HepG2 (cell line): ENCODE data around the gene ELMO2. TPM values are rescaled to one million over a fixed set of nuclear protein-coding genes. Genes with fewer than 3 reads are reported as not detected.

ENCODE experiments used
- ATAC-seq: fragments of 200-7000 bp; cut with Tn5 transposase; 3 replicates; pipeline ENCODE4 v1.9.1; 2020; ENCODE audit warnings: mild to moderate bottlenecking, moderate library complexity
- BruUV-seq: library from RNA; stranded (reverse); fragments of 400-500 nt; replicated peaks from 2 replicates; lab custom pipeline; 2021; lab: Mats Ljungman, UMichigan
- CTCF ChIA-PET: fragments of 300-600 bp; formaldehyde crosslinking; extraction: SDS; loops from one replicate; lab custom pipeline; 2021; ENCODE audit warnings: low total read pairs, inconsistent platforms, low intra/inter-chr PET ratio; lab: Yijun Ruan, JAX
- POLR2A ChIA-PET: fragments of 350-600 bp; sonication (Branson Sonifier 250); formaldehyde crosslinking; loops from one replicate; lab custom pipeline; 2020; ENCODE audit warnings: antibody characterized with exemption, inconsistent platforms; lab: Yijun Ruan, JAX
- DNase-seq: peaks from one replicate; pipeline ENCODE4 v3.0.0-alpha.2; 2015; ENCODE audit warnings: low spot score
- FAIRE-seq: peaks from 3 replicates; lab custom pipeline; 2011; peaks lifted over from hg19 to GRCh38; lab: Jason Lieb, UNC
- H2AFZ ChIP-seq: one replicate; pipeline ENCODE4 v1.6.1; 2011; ENCODE audit warnings: low read length, inconsistent platforms
- H3K27ac ChIP-seq: fragments of 300-600 bp; 3 replicates; pipeline ENCODE4 v1.8.0; 2011; ENCODE audit warnings: mixed run types, mild to moderate bottlenecking, mixed read lengths, low read length, inconsistent platforms; ENCODE audit not compliant: insufficient read depth; ENCODE audit errors: extremely low read length
- H3K27me3 ChIP-seq, 2 experiments: fragments of 200-600 bp in 1 of 2; 2 replicates in 1 of 2; 3 replicates in 1 of 2; pipeline versions ENCODE4 v1.6.0 to v1.8.0; 2011; ENCODE audit warnings: low read length in 2 of 2, mild to moderate bottlenecking in 2 of 2, moderate library complexity in 2 of 2, inconsistent platforms in 1 of 2; ENCODE audit not compliant: insufficient read depth in 2 of 2, control insufficient read depth in 1 of 2
- H3K36me3 ChIP-seq, 2 experiments: fragments of 200-600 bp in 1 of 2; replicated peaks in 1 of 2; 2 replicates in 1 of 2; 3 replicates in 1 of 2; pipeline versions ENCODE4 v1.5.1 to v1.8.0; 2011; ENCODE audit warnings: low read length in 2 of 2, inconsistent platforms in 1 of 2; ENCODE audit not compliant: insufficient read depth in 2 of 2, control insufficient read depth in 1 of 2
- H3K4me1 ChIP-seq: 2 replicates; pipeline ENCODE4 v1.5.1; 2012; ENCODE audit warnings: low read length, inconsistent platforms; ENCODE audit not compliant: insufficient read depth
- H3K4me2 ChIP-seq: 2 replicates; pipeline ENCODE4 v1.6.0; 2011; ENCODE audit warnings: low read depth, low read length, inconsistent platforms
- H3K4me3 ChIP-seq, 3 experiments: fragments of 200-600 bp in 1 of 3; sonication (generic), shearing (Covaris generic) in 1 of 3; replicated peaks in 1 of 3; 2 replicates each; pipeline ENCODE4 v1.5.1; 2011 to 2016; ENCODE audit warnings: low read length in 3 of 3, inconsistent platforms in 2 of 3, low read depth in 2 of 3, mild to moderate bottlenecking in 2 of 3, control low read depth in 1 of 3, mixed read lengths in 1 of 3; ENCODE audit not compliant: insufficient read depth in 1 of 3
- H3K79me2 ChIP-seq: one replicate; pipeline ENCODE4 v1.6.1; 2011; ENCODE audit warnings: low read length, inconsistent platforms; ENCODE audit not compliant: insufficient read depth
- H3K9ac ChIP-seq: 2 replicates; pipeline ENCODE4 v1.6.0; 2011; ENCODE audit warnings: mild to moderate bottlenecking, low read depth, low read length, inconsistent platforms; ENCODE audit not compliant: insufficient read depth
- H3K9me3 ChIP-seq: 2 replicates; pipeline ENCODE4 v1.5.1; 2012; ENCODE audit warnings: mild to moderate bottlenecking, low read length
- H4K20me1 ChIP-seq: 2 replicates; pipeline ENCODE4 v1.6.0; 2011; ENCODE audit warnings: inconsistent platforms, mild to moderate bottlenecking, low read length, moderate library complexity; ENCODE audit not compliant: insufficient read depth
- AGO2 ChIP-seq: fragments of 200-400 bp; formaldehyde crosslinking; optimal IDR thresholded peaks from 2 replicates; pipeline ENCODE3; 2017; ENCODE audit warnings: mild to moderate bottlenecking, low read depth, low read length, moderate library complexity
- GLI4 ChIP-seq: sonication (generic); formaldehyde crosslinking; IDR thresholded peaks from 2 replicates; pipeline ENCODE4 v1.5.1; 2020; ENCODE audit warnings: missing genetic modification reagents, mild to moderate bottlenecking, moderate library complexity, borderline replicate concordance
- HIVEP1 ChIP-seq: sonication (generic); formaldehyde crosslinking; IDR thresholded peaks from 2 replicates; pipeline ENCODE4 v1.4.0; 2020; ENCODE audit warnings: mild to moderate bottlenecking, missing genetic modification reagents
- HMG20A ChIP-seq: IDR thresholded peaks from 2 replicates; pipeline ENCODE4 v1.6.1; 2016; ENCODE audit warnings: borderline replicate concordance
- HNRNPH1 ChIP-seq: fragments of 200-400 bp; formaldehyde crosslinking; optimal IDR thresholded peaks from 2 replicates; pipeline ENCODE3; 2017; ENCODE audit warnings: mild to moderate bottlenecking, low read depth, low read length
- JUNB ChIP-seq: sonication (generic); formaldehyde crosslinking; IDR thresholded peaks from 2 replicates; pipeline ENCODE4 v1.8.0; 2022; ENCODE audit warnings: missing genetic modification reagents, mild to moderate bottlenecking, borderline replicate concordance
- NFE2 ChIP-seq: sonication (generic); formaldehyde crosslinking; IDR thresholded peaks from 2 replicates; pipeline ENCODE4 v1.4.0; 2020; ENCODE audit warnings: missing genetic modification reagents
- NONO ChIP-seq, 2 experiments: fragments of 450-650 bp in 1 of 2; sonication (generic) in 1 of 2; formaldehyde crosslinking in 1 of 2; IDR thresholded peaks in 1 of 2; conservative IDR thresholded peaks in 1 of 2; 2 replicates each; pipeline versions ENCODE4 v1.6.1 to v1.8.0; 2017 to 2022; ENCODE audit warnings: mild to moderate bottlenecking in 1 of 2, missing genetic modification reagents in 1 of 2, moderate library complexity in 1 of 2
- NR2C2 ChIP-seq: sonication (generic); formaldehyde crosslinking; IDR thresholded peaks from 2 replicates; pipeline ENCODE4 v1.4.0; 2020; ENCODE audit warnings: missing genetic modification reagents, mild to moderate bottlenecking, moderate library complexity, borderline replicate concordance
- PHB2 ChIP-seq: fragments of 450-650 bp; IDR thresholded peaks from 2 replicates; pipeline ENCODE4 v1.6.1; 2018; ENCODE audit not compliant: partially characterized antibody
- PHF20 ChIP-seq: sonication (generic); formaldehyde crosslinking; IDR thresholded peaks from 2 replicates; pipeline ENCODE4 v1.5.0; 2020; ENCODE audit warnings: mild to moderate bottlenecking, missing genetic modification reagents
- POLR2AphosphoS5 ChIP-seq: IDR thresholded peaks from 2 replicates; pipeline ENCODE4 v1.6.1; 2012; ENCODE audit warnings: low read depth, low read length
- RBFOX2 ChIP-seq: fragments of 200-400 bp; formaldehyde crosslinking; IDR thresholded peaks from 2 replicates; pipeline ENCODE4 v1.6.1; 2017; ENCODE audit warnings: low read depth, mild to moderate bottlenecking, low read length
- SMAD1 ChIP-seq: sonication (generic); formaldehyde crosslinking; IDR thresholded peaks from 2 replicates; pipeline ENCODE4 v1.4.0; 2020; ENCODE audit warnings: missing genetic modification reagents, low read depth, mild to moderate bottlenecking, borderline replicate concordance
- ZMYM3 ChIP-seq: sonication (generic); formaldehyde crosslinking; IDR thresholded peaks from 2 replicates; pipeline ENCODE4 v1.5.1; 2020; ENCODE audit warnings: mild to moderate bottlenecking, missing genetic modification reagents
- ZNF12 ChIP-seq: sonication (generic); formaldehyde crosslinking; IDR thresholded peaks from 2 replicates; pipeline ENCODE4 v1.5.0; 2020; ENCODE audit warnings: missing genetic modification reagents
- ZNF335 ChIP-seq: sonication (generic); formaldehyde crosslinking; IDR thresholded peaks from 2 replicates; pipeline ENCODE4 v1.4.0; 2020; ENCODE audit warnings: missing genetic modification reagents
- ZNF570 ChIP-seq: sonication (generic); formaldehyde crosslinking; IDR thresholded peaks from 2 replicates; pipeline ENCODE4 v1.4.0; 2020; ENCODE audit warnings: mild to moderate bottlenecking, missing genetic modification reagents, borderline replicate concordance
- ZNF652 ChIP-seq: IDR thresholded peaks from 2 replicates; pipeline ENCODE4 v1.6.1; 2016; ENCODE audit warnings: low read depth, borderline replicate concordance
- ZNF772 ChIP-seq: sonication (generic); formaldehyde crosslinking; IDR thresholded peaks from 2 replicates; pipeline ENCODE4 v1.5.0; 2020; ENCODE audit warnings: mild to moderate bottlenecking, missing genetic modification reagents
- WGBS: methylation state at CpG from one replicate; pipeline ENCODE4 v1.1.6; 2017; ENCODE audit warnings: low lambda C conversion rate; 5-methylcytosine and 5-hydroxymethylcytosine counted together
- in situ Hi-C: cut with HindIII; loops from 2 replicates; pipeline ENCODE4 v1.10.0; 2017; ENCODE audit warnings: low pct_unique_long_range_greater_than_20kb; ENCODE audit not compliant: extremely low pct_ligation_motif_present
- intact Hi-C: fragments of 100-400 bp; cut with micrococcal nuclease; formaldehyde crosslinking; loops from one replicate; pipeline ENCODE4 v1.10.0; 2022; ENCODE audit not compliant: unreplicated experiment
- polyA plus RNA-seq, 8 experiments: library from polyadenylated mRNA; depleted of rRNA in 3 of 8; stranded (reverse) in 7 of 8; unstranded in 1 of 8; fragments of >200 nt; fragmentation: Illumina TruSeq in 4 of 8; extraction: Trizol in 4 of 8; gene quantifications; 2 replicates each; pipeline versions ENCODE4 v1.2.1 to v1.2.3, GENCODE V29; 2011 to 2016; ENCODE audit warnings: low read depth in 4 of 8, missing spikeins in 1 of 8, mixed read lengths in 1 of 8; ENCODE audit not compliant: insufficient read depth in 1 of 8
- total RNA-seq, 5 experiments: library from RNA; depleted of rRNA; stranded (reverse); fragments of >200 nt; fragmentation: Illumina TruSeq; extraction: Trizol; gene quantifications; 2 replicates each; pipeline ENCODE4 v1.2.3, GENCODE V29; 2016; ENCODE audit warnings: low read depth in 1 of 5
- TF ChIP-seq, protein P1 (sequence below): sonication (generic); formaldehyde crosslinking; IDR thresholded peaks from 2 replicates; pipeline ENCODE4 v1.5.0; 2020; ENCODE audit warnings: missing genetic modification reagents
- TF ChIP-seq, protein P2 (sequence below): sonication (generic); formaldehyde crosslinking; IDR thresholded peaks from 2 replicates; pipeline ENCODE4 v1.4.0; 2020; ENCODE audit warnings: mild to moderate bottlenecking, missing genetic modification reagents

ELMO2 gene
- total and polyA plus RNA-seq, 2 of the 13 experiments (the other 11 are each of a cell fraction or from before 2014, with no cell fraction given), result 30.6 to 35.7 TPM

DNA sequence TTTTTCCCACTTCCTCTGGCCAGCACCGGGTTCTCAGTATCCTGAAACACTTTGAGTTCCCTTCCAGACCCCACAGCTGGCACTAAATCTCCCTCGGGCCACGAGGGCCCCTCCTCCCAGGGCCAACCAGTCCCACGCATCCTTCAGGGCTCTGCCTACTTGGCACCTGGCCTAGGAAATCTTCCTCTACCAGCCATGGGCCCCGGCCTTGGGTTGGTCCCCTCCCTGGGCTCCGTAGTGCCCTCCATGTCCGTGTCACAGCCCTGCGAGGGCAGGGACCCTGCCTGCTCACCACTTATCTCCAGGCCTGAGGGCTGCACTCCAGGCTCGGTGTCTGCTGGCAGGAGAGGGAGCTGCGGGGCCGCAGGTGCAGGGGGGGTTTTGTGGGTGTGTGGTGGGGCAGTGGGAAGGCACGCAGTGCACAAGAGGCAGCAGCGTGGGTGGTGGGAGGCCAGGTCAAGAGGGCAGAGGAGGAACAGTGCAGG, 49.3 kb downstream of the ELMO2 start (continued):
- TF ChIP-seq ZNF335 (CRISPR knock-in tag) (no peak), GLI4 (CRISPR knock-in tag) (no peak), POLR2AphosphoS5 (0 out of 2 replicates have a peak, but pooled peaks have one; percentile 20)

DNA sequence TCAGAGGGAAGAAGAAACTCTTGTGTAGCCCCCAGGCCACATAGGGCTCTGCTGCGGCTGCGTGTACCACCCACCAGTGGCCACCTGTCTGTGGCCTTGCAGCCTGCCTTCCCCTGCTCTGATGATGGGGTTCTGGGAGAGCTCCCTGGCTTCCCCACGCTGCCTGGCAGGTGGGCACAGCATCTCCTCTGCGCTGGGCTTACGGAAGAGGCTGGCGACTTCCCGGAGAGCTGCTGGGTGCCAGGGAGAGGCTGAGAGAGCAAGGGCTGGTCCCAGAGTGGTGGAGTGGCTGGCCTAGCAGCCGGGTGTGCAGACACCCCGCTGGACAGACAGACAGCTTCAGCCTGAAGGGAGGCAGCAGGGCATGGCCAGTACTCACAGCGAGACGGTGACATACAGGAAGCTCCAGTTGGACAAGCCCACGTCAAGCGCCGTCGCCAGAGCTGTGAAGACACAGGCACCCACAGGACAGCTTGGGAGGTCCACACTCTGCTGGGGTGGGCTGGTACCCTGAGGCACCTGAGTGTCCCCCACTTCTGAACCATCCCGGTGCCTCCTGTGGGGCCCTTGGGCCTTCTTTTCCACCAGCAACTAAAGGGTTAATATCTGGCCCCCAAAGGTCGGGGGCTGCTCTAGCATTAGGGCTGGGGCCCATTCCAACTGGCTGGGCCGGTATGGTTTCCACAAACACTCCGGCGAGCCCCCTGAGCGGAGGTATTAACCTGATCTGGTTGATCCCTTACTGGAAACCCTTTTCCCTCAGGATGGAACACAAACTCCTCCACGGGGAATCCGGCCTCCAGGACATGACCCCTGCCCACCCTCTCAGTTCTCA, 50.0 kb downstream of the ELMO2 start:
- Histone ChIP-seq H3K27me3 (no peaks in the 10 kb centered on the region), H3K9me3 (no peaks in the 10 kb centered on the region), H3K4me1 (peaks cover 22% of the 10 kb centered on the region), H4K20me1 (peaks cover 5% of the 10 kb centered on the region; the same call in 1 of the 2 replicates), H3K4me3 (no peak overlapping the region), H3K36me3 (peaks cover 20 to 27% of the 10 kb centered on the region in 2 experiments; a peak in 4 of 5 replicates), H2AFZ (no peak overlapping the region), H3K79me2 (peaks cover 2% of the 10 kb centered on the region), H3K4me2 (no peak overlapping the region), H3K27ac (no peak overlapping the region), H3K9ac (no peak overlapping the region)
- WGBS, result 89% methylated on average over 17 of the region's 23 CpGs
- ChIA-PET POLR2A (interaction anchor here (3.8 kb wide), 1 partner anchor 8 kb away, joined by 36 read pairs; no protein-coding TSS in a partner anchor), CTCF (no interaction called here)
- no peak for DNase-seq
- intact Hi-C loops, result no loop called here
- no TSS peak for BruUV-seq
- ATAC-seq, result no peak
- FAIRE-seq, result no peak
- in situ Hi-C loops, result loop anchor here (25.0 kb wide), 1 partner anchor 569 kb away; the partner anchor contains the start of genes DNTTIP1 and WFDC3
- TF ChIP-seq NONO (IDR thresholded peaks at IDR 0.05), result no peak
- TF ChIP-seq NONO (CRISPR knock-in tag; conservative IDR thresholded peaks at IDR 0.05), result no peak
- TF ChIP-seq, protein P1, sequence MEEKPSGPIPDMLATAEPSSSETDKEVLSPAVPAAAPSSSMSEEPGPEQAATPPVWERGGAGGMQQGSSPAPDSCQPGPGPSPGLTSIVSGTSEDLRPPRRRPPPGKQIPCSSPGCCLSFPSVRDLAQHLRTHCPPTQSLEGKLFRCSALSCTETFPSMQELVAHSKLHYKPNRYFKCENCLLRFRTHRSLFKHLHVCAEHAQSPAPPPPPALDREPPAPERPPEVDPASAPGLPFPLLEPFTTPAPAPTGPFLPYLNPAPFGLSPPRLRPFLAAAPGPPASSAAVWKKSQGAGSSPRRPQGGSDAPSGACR (CRISPR knock-in tag), result no peak
- peak; percentile 13 for TF ChIP-seq HNRNPH1
- TF ChIP-seq ZNF652 (CRISPR knock-in tag), result peak; percentile 91
- TF ChIP-seq AGO2, result peak; percentile 91
- TF ChIP-seq NR2C2, result no peak
- no peak for TF ChIP-seq PHB2
- no peak for TF ChIP-seq PHF20 (CRISPR knock-in tag)
- TF ChIP-seq ZMYM3 (CRISPR knock-in tag), result no peak
- no peak for TF ChIP-seq ZNF570 (CRISPR knock-in tag)
- TF ChIP-seq NFE2, result no peak
- no peak for TF ChIP-seq ZNF12
- TF ChIP-seq JUNB (CRISPR knock-in tag), result no peak
- TF ChIP-seq RBFOX2, result peak; percentile 43; the same call in 1 of the 2 replicates
- TF ChIP-seq SMAD1 (CRISPR knock-in tag), result no peak
- peak; percentile 63; the same call in 1 of the 2 replicates for TF ChIP-seq HIVEP1 (CRISPR knock-in tag)
- TF ChIP-seq, protein P2, sequence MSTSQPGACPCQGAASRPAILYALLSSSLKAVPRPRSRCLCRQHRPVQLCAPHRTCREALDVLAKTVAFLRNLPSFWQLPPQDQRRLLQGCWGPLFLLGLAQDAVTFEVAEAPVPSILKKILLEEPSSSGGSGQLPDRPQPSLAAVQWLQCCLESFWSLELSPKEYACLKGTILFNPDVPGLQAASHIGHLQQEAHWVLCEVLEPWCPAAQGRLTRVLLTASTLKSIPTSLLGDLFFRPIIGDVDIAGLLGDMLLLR (CRISPR knock-in tag), result 0 out of 2 replicates have a peak, but pooled peaks have one; percentile 62
- no peak for TF ChIP-seq ZNF772
- TF ChIP-seq HMG20A (CRISPR knock-in tag), result no peak
